ENCODE measurements around the gene SPATC1L.

GRCh38 chr21:46150073-46150472, 34.2 kb downstream of the SPATC1L start:
- TF ChIP-seq POLR2A (IDR thresholded peaks at IDR 0.05; ENCODE audit: low read depth, low read length) (no peak), CTCF (IDR thresholded peaks at IDR 0.05; ENCODE audit: extremely low read depth in 1 of 2, insufficient read depth in 1 of 2, low read depth in 1 of 2, low read length in 2 of 2) (no peak), EZH2 (IDR thresholded peaks at IDR 0.05; ENCODE audit: borderline replicate concordance, low read depth, low read length, severe bottlenecking) (no peak)
- TF ChIP-seq, protein P1, sequence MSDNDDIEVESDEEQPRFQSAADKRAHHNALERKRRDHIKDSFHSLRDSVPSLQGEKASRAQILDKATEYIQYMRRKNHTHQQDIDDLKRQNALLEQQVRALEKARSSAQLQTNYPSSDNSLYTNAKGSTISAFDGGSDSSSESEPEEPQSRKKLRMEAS (IDR thresholded peaks at IDR 0.05; ENCODE audit: insufficient read depth, insufficient read length), result no peak
